LNCaP clone FGC (cell line): ENCODE data around the gene ADK.
"Not testable (repeated sequence)": the region's sequence is repeated elsewhere in the genome, so short reads cannot be mapped to it uniquely, and the experiment has no call there.

Experiments
- DNase-seq: peaks from one replicate; pipeline ENCODE4 v3.0.0-alpha.2; 2011; ENCODE audit warnings: low read depth
- H3K4me3 ChIP-seq: 2 replicates; pipeline ENCODE4 v1.5.1; 2011; ENCODE audit warnings: mild to moderate bottlenecking, low read depth, low read length, control low read depth
- TF ChIP-seq, protein P1 (sequence below): IDR thresholded peaks from 2 replicates; pipeline ENCODE4 v1.5.1; 2012; ENCODE audit warnings: mild to moderate bottlenecking; ENCODE audit not compliant: control insufficient read depth, insufficient read depth; ENCODE audit errors: extremely low read depth

Gene ADK

GRCh38 chr10:74543276-74543675 is 392.3 kb downstream of the ADK start:
- H3K4me3 ChIP-seq = no peak overlapping the region
- no peak for DNase-seq
- TF ChIP-seq, protein P1, sequence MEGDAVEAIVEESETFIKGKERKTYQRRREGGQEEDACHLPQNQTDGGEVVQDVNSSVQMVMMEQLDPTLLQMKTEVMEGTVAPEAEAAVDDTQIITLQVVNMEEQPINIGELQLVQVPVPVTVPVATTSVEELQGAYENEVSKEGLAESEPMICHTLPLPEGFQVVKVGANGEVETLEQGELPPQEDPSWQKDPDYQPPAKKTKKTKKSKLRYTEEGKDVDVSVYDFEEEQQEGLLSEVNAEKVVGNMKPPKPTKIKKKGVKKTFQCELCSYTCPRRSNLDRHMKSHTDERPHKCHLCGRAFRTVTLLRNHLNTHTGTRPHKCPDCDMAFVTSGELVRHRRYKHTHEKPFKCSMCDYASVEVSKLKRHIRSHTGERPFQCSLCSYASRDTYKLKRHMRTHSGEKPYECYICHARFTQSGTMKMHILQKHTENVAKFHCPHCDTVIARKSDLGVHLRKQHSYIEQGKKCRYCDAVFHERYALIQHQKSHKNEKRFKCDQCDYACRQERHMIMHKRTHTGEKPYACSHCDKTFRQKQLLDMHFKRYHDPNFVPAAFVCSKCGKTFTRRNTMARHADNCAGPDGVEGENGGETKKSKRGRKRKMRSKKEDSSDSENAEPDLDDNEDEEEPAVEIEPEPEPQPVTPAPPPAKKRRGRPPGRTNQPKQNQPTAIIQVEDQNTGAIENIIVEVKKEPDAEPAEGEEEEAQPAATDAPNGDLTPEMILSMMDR = no peak

- H3K4me3 ChIP-seq = no peak overlapping the region
- DNase-seq = no peak
- TF ChIP-seq, protein P1 = no peak
Measured at GRCh38 chr10:74544106-74544505, 393.1 kb downstream of the ADK start.

GRCh38 chr10:74548676-74549075 is 397.7 kb downstream of the ADK start:
- H3K4me3 ChIP-seq = no peak overlapping the region
- TF ChIP-seq, protein P1 = no peak
- DNase-seq = peak; percentile 39

DNA sequence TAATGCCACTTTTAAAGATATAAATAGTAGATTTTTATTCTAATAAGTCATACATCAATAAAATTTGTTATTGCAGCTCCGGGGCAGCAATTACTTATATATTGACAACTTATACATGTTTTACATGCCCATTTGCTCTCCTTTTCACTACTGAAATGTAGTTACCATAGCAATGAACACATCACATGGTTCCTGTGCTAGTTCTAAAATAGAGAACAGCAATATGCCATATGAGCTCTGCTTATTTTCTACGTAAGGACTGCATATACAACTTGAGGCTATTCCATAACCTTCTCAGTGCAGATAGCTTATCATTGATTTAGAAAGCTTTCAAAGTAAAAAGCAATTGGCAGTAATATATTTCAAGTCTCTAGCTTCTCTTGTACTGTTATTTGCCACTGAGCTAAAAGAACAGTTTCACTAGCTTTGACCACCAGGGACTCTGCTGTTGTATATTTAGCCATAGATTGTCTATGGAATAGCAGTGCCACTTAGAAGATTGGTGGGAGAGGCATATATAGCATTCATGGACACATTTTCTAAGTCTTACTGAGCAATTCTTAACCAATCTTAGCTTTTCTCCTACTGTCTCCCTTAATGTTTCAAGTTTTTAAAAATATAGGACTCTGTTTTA is 405.2 kb downstream of the ADK start:
- DNase-seq = no peak
- TF ChIP-seq, protein P1 = no peak
- H3K4me3 ChIP-seq = no peak overlapping the region

- TF ChIP-seq, protein P1 = no peak
- no peak for DNase-seq
- H3K4me3 ChIP-seq = no peak overlapping the region
Measured at GRCh38 chr10:74557098-74557497, 406.1 kb downstream of the ADK start.

GRCh38 chr10:74558403-74558802 is 407.4 kb downstream of the ADK start:
- TF ChIP-seq, protein P1 = no peak
- no peak for DNase-seq
- no peak overlapping the region for H3K4me3 ChIP-seq

GRCh38 chr10:74558897-74559296 is 407.9 kb downstream of the ADK start:
- no peak for DNase-seq
- TF ChIP-seq, protein P1 = no peak
- H3K4me3 ChIP-seq = no peak overlapping the region

DNA sequence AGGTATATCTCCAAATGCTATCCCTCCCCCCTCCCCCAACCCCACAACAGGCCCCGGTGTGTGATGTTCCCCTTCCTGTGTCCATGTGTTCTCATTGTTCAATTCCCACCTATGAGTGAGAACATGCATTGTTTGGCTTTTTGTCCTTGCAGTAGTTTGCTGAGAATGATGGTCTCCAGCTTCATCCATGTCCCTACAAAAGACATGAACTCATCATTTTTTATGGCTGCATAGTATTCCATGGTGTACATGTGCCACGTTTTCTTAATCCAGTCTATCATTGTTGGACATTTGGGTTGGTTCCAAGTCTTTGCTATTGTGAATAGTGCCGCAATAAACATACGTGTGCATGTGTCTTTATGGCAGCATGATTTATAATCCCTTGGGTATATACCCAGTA is 417.9 kb downstream of the ADK start:
- not testable (repeated sequence) for DNase-seq, H3K4me3 ChIP-seq

GRCh38 chr10:74573497-74573896 is 422.5 kb downstream of the ADK start:
- not testable (repeated sequence) for H3K4me3 ChIP-seq, DNase-seq
